AG09309 (cell line): Measurements from ENCODE around the gene GFI1B.

ENCODE experiments used
- DNase-seq: peaks from one replicate; pipeline ENCODE4 v3.0.0-alpha.2; 2010; ENCODE audit warnings: low read depth
- H3K4me3 ChIP-seq: 2 replicates; pipeline ENCODE4 v1.5.1; 2011; ENCODE audit warnings: mild to moderate bottlenecking, low read depth, low read length, moderate library complexity; ENCODE audit not compliant: control insufficient read depth
- CTCF ChIP-seq: IDR thresholded peaks from 2 replicates; pipeline ENCODE4 v1.5.1; 2011; ENCODE audit warnings: mild to moderate bottlenecking, low read depth, low read length, inconsistent platforms; ENCODE audit not compliant: insufficient read depth, control insufficient read depth; ENCODE audit errors: missing control alignments

The GFI1B gene

GRCh38 chr9:132943651-132944293 lies 34.7 kb upstream of the GFI1B start:
- TF ChIP-seq CTCF = no peak
- DNase-seq = no peak
- peak overlapping the region; percentile 95 for H3K4me3 ChIP-seq

GRCh38 chr9:132944294-132945185 lies 34.0 kb upstream of the GFI1B start, which contains the start of gene TSC1:
Gene TSC1, minus strand, starts transcription at chr9:132944616. Its CDS starts 15,744 bp downstream, at chr9:132928872.
- peak within 1 kb of the TSS; percentile 95 for H3K4me3 ChIP-seq
- DNase-seq = peak; percentile 87
- TF ChIP-seq CTCF = no peak

GRCh38 chr9:132945186-132946130 lies 33.0 kb upstream of the GFI1B start:
- peak overlapping the region; percentile 95 for H3K4me3 ChIP-seq
- TF ChIP-seq CTCF = no peak
- no peak for DNase-seq

GRCh38 chr9:132946211-132946610 lies 32.3 kb upstream of the GFI1B start:
- no peak for TF ChIP-seq CTCF
- H3K4me3 ChIP-seq = no peak overlapping the region
- no peak for DNase-seq

- H3K4me3 ChIP-seq = no peak overlapping the region
- DNase-seq = no peak
- TF ChIP-seq CTCF = no peak
Observed at GRCh38 chr9:132946631-132947295, 31.7 kb upstream of the GFI1B start.

- no peak overlapping the region for H3K4me3 ChIP-seq
- no peak for DNase-seq
- no peak for TF ChIP-seq CTCF
Observed at GRCh38 chr9:132947756-132948155, 30.7 kb upstream of the GFI1B start.
